ENCODE data around the gene AKAP13.
"Not testable (repeated sequence)": the region's sequence is repeated elsewhere in the genome, so short reads cannot be mapped to it uniquely, and the experiment has no call there.

The AKAP13 gene

DNA sequence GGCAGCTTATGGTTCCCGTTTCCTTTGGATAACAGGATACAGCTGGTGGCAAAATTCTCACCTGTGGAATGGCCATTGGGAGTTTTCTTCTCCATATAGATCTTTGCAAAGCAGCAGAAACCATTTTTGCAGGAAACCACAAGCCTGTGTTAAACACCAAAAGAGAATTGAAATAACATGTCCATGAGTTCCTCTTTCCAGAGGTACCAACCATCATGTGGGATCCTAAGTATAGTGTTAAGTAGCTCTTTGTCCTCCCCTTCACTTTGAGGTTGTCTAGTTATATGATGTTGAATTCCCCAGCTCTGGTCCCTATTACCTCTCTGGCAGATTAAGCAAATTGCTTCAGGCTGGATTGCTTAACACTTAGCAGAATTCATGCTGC, 94.9 kb downstream of the AKAP13 start:
- DNase-seq (ENCODE audit: low read depth in 2 of 2) = no peak

GRCh38 chr15:85475711-85476110, 95.3 kb downstream of the AKAP13 start:
- DNase-seq (ENCODE audit: low read depth in 2 of 2) = no peak

DNA sequence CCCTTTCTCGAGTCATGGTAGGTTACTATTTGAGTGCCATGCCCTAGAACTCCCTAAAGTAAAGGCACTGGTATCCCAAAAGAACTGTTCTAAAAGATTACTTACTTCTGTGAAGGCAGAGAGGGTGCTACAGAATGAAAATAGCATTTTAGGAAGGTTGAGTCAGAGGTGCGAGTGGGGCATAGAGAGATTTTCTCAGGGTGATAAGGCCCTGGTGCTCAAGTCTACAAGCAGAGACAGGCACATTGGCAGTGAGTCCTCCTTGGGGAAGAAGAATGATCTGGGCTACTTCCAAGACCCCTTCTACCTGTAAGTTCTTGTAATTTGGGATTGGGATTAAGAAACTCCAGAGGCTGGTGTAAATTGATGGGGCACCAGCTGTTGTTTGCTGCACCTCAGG, 96.7 kb downstream of the AKAP13 start:
- DNase-seq (ENCODE audit: low read depth in 2 of 2) = no peak

- no peak for DNase-seq (ENCODE audit: low read depth in 2 of 2)
Measured at GRCh38 chr15:85477730-85478129, 97.3 kb downstream of the AKAP13 start.

DNA sequence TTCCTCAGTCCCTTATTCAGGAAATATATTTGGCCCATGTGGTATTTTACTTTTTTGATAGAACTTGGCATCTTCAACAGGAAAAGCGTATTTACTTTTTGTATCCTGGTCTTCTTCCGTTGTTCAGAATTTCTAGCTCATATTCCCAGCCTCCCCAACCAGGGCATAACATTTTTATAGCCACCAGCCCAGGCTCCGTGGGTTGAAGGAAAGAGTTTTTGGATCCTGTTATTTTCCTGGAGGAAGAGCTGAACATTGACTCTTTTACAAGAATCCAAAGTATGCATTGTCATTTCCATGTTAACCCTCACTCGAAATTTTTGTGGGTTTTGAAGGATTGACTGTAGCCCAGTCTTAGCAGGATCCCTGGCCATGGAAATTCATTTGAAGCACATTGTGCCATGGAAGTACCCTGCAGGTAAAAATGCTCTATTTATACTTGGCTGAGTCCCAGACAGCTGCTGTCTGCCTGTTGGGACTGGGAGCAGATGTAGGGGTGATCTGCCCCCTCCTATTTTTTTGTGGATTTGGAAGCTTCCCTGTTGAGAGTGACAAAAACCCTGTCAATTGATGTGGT, 98.8 kb downstream of the AKAP13 start:
- no peak for DNase-seq (ENCODE audit: low read depth in 2 of 2)

DNA sequence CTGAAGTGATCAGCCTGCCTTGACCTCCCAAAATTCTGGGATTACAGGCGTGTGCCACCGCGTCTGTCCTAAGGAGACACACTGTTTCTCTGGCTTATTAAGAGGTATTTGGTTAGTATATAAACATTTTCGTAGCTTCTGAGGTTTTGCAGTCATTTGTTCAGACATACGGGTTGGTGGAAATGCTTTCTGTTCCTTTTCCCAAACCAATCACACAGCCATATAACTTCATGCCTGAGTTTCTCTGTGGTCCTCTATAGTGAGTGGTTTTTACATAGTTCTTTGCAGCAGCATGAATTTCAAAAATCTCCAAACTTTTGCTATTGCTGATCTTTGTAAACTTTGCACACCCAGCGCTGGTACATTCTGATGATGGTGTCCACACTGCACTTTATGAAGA, 100.5 kb downstream of the AKAP13 start:
- no peak for DNase-seq (ENCODE audit: low read depth in 2 of 2)

- not testable (repeated sequence) for DNase-seq (ENCODE audit: low read depth in 2 of 2)
Measured at GRCh38 chr15:85481543-85481942, 101.1 kb downstream of the AKAP13 start.

DNA sequence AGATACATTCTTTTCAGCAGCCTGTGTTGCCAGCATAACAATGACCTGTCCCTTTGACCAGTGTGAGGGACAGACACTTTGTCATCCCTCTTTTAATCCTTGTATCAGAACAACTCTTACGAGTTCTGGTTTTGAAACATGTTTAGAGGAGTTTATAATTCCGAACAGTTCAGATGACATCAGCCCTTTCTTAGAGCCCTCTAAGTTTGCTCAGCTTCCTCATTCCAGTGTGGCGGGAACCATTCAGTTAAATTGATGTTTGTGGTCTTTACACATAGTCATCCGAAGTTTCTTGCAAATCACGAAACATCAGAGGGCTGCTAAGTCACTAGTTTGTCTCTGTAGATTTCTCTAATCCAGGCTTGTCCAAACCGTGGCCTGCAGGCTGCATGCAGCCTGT, 102.5 kb downstream of the AKAP13 start:
- DNase-seq (ENCODE audit: low read depth in 2 of 2) = no peak

DNA sequence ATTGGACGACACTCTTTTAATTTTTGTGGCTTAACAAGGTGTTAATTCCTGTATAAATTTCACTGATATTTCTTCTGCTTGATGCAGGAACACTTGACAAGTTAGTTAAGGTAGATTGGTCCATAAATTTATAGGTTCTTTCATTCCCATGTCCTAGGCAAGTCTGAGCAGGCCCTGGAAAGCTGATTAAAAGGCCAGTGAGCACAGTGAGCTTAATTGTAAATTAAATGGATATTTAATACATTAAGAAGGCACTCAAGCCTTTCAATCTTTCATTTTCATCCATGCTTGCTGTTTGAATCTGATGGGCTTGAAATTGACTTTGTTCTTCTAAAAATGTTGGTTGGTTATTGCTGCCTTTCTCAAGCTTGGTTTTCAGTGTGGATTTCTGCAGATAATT, 103.6 kb downstream of the AKAP13 start:
- DNase-seq (ENCODE audit: low read depth in 2 of 2) = not testable (repeated sequence)

GRCh38 chr15:85484923-85485322, 104.5 kb downstream of the AKAP13 start:
- not testable (repeated sequence) for DNase-seq (ENCODE audit: low read depth in 2 of 2)

DNA sequence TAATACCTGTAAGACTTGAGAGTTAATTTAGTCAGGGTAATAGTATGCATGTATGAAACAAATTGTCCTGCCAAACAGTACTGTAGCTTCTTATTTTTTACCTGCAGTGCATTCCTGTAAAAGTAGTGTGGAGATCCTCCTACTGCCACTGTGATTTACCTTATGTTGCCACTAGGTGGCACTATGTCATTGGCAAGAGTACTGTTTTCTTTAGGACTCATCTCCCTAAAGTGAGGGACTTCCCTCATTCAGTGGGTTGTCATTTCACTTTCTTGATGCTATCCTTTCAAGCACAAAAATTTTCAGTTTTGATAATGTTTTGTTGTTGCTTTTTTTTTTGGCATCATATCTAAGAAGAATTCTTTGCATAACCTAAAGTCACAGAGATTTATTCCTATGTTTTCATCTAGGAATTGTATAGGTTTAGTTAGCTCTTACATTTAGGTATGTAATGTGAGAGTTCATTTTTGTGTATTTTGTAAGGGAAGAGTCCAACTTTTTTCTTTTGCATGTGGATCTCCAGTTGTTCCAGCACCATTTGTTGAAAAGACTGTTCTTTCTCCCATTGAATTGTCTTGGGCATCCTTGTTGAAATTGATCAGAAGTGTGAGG, 105.7 kb downstream of the AKAP13 start:
- peak; percentile 41 to 54 for DNase-seq (ENCODE audit: low read depth in 2 of 2)

- not testable (repeated sequence) for DNase-seq (ENCODE audit: low read depth in 2 of 2)
Measured at GRCh38 chr15:85487796-85488195, 107.4 kb downstream of the AKAP13 start.

DNA sequence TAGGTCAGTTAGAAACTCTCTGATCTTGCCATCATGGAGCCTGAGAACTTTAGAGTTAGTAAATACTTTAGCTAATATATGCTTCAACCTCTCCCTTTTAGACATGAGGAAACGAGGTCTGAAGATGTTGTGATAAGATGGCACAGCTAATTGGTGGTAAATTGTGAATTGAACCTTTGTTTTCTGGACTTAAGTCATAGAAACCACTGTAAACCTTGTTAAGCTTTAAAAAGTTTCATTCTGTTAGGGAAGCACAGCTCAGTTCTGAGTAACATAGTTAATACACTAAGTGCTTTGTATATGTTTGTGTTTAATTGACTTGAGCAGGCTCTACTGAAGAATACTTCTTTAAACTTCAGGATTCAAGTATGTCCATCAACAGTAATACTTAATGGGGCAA, 108.6 kb downstream of the AKAP13 start:
- DNase-seq (ENCODE audit: low read depth in 2 of 2) = no peak

GRCh38 chr15:85489773-85490493, 109.5 kb downstream of the AKAP13 start:
- no peak for DNase-seq (ENCODE audit: low read depth in 2 of 2)

DNA sequence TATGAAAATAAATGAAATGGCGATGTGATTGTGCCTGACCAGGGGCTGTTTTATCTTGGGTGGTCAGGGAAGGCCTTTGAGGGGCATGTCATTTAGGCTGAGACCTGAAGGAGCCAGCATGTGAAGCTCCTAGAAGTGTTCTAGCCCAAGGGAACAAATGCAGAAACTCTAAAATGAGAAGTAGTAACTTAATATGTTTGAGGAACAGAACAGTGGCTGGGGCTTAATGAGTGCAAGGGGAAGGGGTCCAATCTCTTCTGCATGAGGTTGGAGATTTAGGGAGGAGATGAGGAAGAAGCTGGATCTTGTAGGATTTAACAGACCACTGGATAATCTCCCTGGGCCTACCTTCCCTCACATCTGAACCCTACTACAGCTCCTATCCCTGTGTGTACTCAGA, 110.5 kb downstream of the AKAP13 start:
- DNase-seq (ENCODE audit: low read depth in 2 of 2) = no peak

- no peak for DNase-seq (ENCODE audit: low read depth in 2 of 2)
Measured at GRCh38 chr15:85491691-85492090, 111.3 kb downstream of the AKAP13 start.

DNA sequence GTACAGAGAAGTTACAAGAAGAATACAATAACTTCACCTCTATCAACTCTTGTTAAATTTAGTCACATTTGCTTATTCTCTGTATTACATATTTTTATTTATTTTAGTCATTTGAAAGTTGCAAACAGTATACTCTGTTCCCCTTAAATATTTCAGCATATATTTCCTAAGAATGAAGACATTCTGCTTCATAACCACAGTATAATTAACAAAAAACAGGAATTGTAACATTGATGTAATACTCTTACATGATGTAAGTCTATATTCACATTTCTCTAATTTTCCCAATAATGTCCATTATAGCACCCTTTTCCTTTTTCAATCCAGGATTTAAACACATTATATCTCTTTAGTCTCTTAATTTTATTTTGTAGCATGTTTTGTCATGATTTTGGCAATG, 112.0 kb downstream of the AKAP13 start:
- no peak for DNase-seq (ENCODE audit: low read depth in 2 of 2)

DNA sequence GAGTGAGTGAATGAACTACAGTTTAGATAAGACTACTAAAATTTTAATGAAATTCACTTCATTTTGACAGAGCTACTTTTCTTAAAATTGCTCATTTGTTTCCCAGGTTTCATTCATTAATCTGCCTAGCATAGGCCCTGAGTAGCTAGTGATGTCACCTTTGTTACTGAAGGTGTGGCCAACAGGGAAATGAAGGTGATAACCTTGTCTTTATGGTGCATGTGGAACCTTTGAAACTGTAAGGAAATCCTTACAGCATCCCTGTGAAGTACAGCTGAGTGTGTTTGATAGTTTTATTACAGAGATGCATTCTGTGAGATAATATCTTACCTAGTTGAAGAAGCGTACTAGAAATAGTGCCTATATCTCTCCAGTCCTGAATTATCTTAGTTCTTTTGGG, 112.9 kb downstream of the AKAP13 start:
- no peak for DNase-seq (ENCODE audit: low read depth in 2 of 2)

DNA sequence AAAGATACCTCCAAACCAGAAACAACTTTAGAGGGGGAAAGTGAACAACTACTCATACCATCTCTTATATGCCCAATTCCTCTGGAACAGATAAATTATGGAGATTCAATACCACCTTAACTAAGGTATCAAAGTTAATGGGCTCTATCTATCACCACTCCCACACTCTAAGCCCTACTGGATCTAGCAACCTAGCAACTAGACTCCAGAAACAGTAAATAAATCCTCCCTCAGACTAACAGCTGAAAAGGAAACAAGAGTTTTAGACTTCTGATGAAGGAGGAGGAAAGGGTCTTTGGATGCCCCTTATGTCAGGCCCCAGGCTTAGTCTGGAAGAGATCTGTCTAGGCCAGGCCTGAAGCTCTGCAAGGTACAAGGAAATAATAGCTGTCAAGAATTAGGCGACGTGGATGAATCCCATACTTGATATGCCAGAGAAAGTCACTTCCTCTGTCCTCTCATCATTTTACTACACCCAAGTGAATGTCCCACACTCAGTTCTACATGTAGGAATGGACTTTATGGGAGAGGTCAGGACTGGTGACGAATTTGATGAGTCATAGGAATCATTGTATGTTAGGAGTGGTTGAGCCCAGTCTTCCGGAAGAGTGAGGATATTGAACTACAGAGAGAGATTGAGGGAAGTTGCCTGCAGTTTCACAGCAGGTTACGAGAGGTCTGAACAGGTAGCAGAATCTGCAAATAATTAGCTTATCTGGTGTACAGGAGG, 113.8 kb downstream of the AKAP13 start:
- DNase-seq (ENCODE audit: low read depth in 2 of 2) = no peak

GRCh38 chr15:85495096-85495495, 114.7 kb downstream of the AKAP13 start:
- no peak for DNase-seq (ENCODE audit: low read depth in 2 of 2)

DNA sequence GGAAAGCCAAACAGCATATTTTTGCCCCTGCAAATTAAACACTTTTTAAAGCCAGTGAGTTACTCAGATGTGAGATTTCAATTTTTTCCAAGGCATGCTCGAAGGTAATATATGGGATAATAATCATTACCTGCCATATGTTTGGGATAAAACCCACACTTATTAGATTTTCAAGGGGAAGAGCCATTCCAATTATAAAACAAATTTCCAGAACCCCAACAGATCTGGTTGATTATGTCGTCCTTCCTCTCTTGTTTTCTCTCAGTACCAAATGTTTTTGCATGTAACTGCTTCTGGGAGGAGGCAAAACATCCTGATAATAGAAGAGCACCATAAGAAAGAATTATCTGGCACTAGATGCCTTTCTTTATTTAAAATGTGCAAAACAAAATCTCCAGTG, 115.1 kb downstream of the AKAP13 start:
- DNase-seq (ENCODE audit: low read depth in 2 of 2) = no peak

- DNase-seq (ENCODE audit: low read depth in 2 of 2) = no peak
Measured at GRCh38 chr15:85496151-85496550, 115.7 kb downstream of the AKAP13 start.

Measured in activated CD8-positive, alpha-beta memory T cell treated with anti-CD3 and anti-CD28 coated beads for 4 hours (primary cell).